Astrocyte (in vitro differentiated cells and primary cell): ENCODE measurements around the gene TRIM72. TPM values are rescaled to one million over a fixed set of nuclear protein-coding genes. Genes with fewer than 3 reads are reported as not detected.
A peak's percentile ranks its signal among the peaks of the same experiment; 100 is the strongest.

ENCODE experiments used
- DNase-seq: peaks from one replicate; pipeline ENCODE4 v3.0.0-alpha.2; 2010; ENCODE audit warnings: low read depth
- FAIRE-seq: peaks from 2 replicates; lab custom pipeline; 2011; peaks lifted over from hg19 to GRCh38; lab: Jason Lieb, UNC
- H2AFZ ChIP-seq: 2 replicates; pipeline ENCODE4 v1.6.0; 2012; ENCODE audit warnings: low read depth, low read length, inconsistent platforms
- H3K27ac ChIP-seq: 2 replicates; pipeline ENCODE4 v1.5.1; 2011; ENCODE audit warnings: low read depth, low read length, inconsistent platforms
- H3K27me3 ChIP-seq: 2 replicates; pipeline ENCODE4 v1.6.0; 2011; ENCODE audit warnings: low read length, inconsistent platforms; ENCODE audit not compliant: insufficient read depth
- H3K36me3 ChIP-seq: 2 replicates; pipeline ENCODE4 v1.5.1; 2011; ENCODE audit warnings: low read length, inconsistent platforms; ENCODE audit not compliant: insufficient read depth
- H3K4me1 ChIP-seq: 2 replicates; pipeline ENCODE4 v1.5.1; 2011; ENCODE audit warnings: low read length, inconsistent platforms; ENCODE audit not compliant: insufficient read depth
- H3K4me2 ChIP-seq: 2 replicates; pipeline ENCODE4 v1.6.0; 2012; ENCODE audit warnings: low read length, inconsistent platforms
- H3K4me3 ChIP-seq: 2 replicates; pipeline ENCODE4 v1.5.1; 2011; ENCODE audit warnings: low read depth, mild to moderate bottlenecking, low read length, inconsistent platforms; ENCODE audit not compliant: insufficient read depth
- H3K79me2 ChIP-seq: 2 replicates; pipeline ENCODE4 v1.6.0; 2012; ENCODE audit warnings: mild to moderate bottlenecking, low read length, inconsistent platforms; ENCODE audit not compliant: insufficient read depth
- H3K9ac ChIP-seq: 2 replicates; pipeline ENCODE4 v1.6.0; 2012; ENCODE audit warnings: mild to moderate bottlenecking, low read length, inconsistent platforms
- H3K9me3 ChIP-seq: 2 replicates; pipeline ENCODE4 v1.5.1; 2012; ENCODE audit warnings: low read depth, mild to moderate bottlenecking, low read length, inconsistent platforms; ENCODE audit not compliant: insufficient read depth
- H4K20me1 ChIP-seq: 2 replicates; pipeline ENCODE4 v1.6.0; 2012; ENCODE audit warnings: low read length, inconsistent platforms; ENCODE audit not compliant: insufficient read depth
- H3K27ac Mint-ChIP-seq: one replicate; pipeline ENCODE4 v1.8.0; 2021; ENCODE audit warnings: mild to moderate bottlenecking, mixed read lengths; ENCODE audit not compliant: unreplicated experiment
- H3K27me3 Mint-ChIP-seq: one replicate; pipeline ENCODE4 v1.8.0; 2021; ENCODE audit warnings: low read depth, mixed read lengths; ENCODE audit not compliant: unreplicated experiment
- H3K36me3 Mint-ChIP-seq: one replicate; pipeline ENCODE4 v1.8.0; 2021; ENCODE audit warnings: low read depth, mixed read lengths; ENCODE audit not compliant: unreplicated experiment
- H3K4me1 Mint-ChIP-seq: one replicate; pipeline ENCODE4 v1.8.0; 2021; ENCODE audit warnings: low read depth, mixed read lengths; ENCODE audit not compliant: unreplicated experiment
- H3K4me3 Mint-ChIP-seq: one replicate; pipeline ENCODE4 v1.8.0; 2021; ENCODE audit warnings: mild to moderate bottlenecking, moderate library complexity, mixed read lengths; ENCODE audit not compliant: unreplicated experiment
- H3K9me3 Mint-ChIP-seq: one replicate; pipeline ENCODE4 v1.8.0; 2021; ENCODE audit warnings: mild to moderate bottlenecking, mixed read lengths; ENCODE audit not compliant: unreplicated experiment
- EZH2 ChIP-seq: IDR thresholded peaks from 2 replicates; pipeline ENCODE4 v1.6.1; 2012; ENCODE audit warnings: mild to moderate bottlenecking, low read length, inconsistent platforms; ENCODE audit not compliant: insufficient read depth
- total RNA-seq: library from RNA; stranded (reverse); gene quantifications from 2 replicates; pipeline ENCODE4 v1.2.1, GENCODE V29; 2021
- TF ChIP-seq, protein P1 (sequence below): IDR thresholded peaks from 2 replicates; pipeline ENCODE4 v1.5.1; 2011; ENCODE audit warnings: low read depth, mild to moderate bottlenecking, inconsistent platforms, low read length, moderate library complexity; ENCODE audit not compliant: insufficient read depth

TRIM72 gene
- total RNA-seq, 1 donor from 2014 or later: not detected

DNA sequence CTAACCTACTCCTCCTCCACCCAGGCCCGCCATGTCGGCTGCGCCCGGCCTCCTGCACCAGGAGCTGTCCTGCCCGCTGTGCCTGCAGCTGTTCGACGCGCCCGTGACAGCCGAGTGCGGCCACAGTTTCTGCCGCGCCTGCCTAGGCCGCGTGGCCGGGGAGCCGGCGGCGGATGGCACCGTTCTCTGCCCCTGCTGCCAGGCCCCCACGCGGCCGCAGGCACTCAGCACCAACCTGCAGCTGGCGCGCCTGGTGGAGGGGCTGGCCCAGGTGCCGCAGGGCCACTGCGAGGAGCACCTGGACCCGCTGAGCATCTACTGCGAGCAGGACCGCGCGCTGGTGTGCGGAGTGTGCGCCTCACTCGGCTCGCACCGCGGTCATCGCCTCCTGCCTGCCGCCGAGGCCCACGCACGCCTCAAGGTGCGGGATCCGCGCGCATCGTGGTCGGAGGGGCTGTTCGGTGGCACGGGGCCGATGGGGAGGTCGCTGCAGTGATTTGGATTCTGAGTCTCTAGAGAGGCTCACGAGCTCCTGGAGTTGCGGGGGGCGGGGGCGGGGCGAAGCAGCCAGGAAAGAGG, 878 bp downstream of the TRIM72 start:
- no peaks in the 10 kb centered on the region for H4K20me1 ChIP-seq
- H3K27me3 ChIP-seq: peaks cover 44% of the 10 kb centered on the region
- TF ChIP-seq, protein P1, sequence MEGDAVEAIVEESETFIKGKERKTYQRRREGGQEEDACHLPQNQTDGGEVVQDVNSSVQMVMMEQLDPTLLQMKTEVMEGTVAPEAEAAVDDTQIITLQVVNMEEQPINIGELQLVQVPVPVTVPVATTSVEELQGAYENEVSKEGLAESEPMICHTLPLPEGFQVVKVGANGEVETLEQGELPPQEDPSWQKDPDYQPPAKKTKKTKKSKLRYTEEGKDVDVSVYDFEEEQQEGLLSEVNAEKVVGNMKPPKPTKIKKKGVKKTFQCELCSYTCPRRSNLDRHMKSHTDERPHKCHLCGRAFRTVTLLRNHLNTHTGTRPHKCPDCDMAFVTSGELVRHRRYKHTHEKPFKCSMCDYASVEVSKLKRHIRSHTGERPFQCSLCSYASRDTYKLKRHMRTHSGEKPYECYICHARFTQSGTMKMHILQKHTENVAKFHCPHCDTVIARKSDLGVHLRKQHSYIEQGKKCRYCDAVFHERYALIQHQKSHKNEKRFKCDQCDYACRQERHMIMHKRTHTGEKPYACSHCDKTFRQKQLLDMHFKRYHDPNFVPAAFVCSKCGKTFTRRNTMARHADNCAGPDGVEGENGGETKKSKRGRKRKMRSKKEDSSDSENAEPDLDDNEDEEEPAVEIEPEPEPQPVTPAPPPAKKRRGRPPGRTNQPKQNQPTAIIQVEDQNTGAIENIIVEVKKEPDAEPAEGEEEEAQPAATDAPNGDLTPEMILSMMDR: no peak
- peak; percentile 92 for TF ChIP-seq EZH2
- DNase-seq: no peak
- Mint-ChIP-seq H3K4me3 (peak overlapping the region; percentile 69), H3K36me3 (no peaks in the 10 kb centered on the region), H3K27me3 (peaks cover 76% of the 10 kb centered on the region), H3K9me3 (no peaks in the 10 kb centered on the region), H3K4me1 (no peaks in the 10 kb centered on the region), H3K27ac (no peak overlapping the region)
- H3K4me2 ChIP-seq: peak overlapping the region; percentile 87
- peak overlapping the region; percentile 51 for H3K4me3 ChIP-seq
- H3K79me2 ChIP-seq: no peaks in the 10 kb centered on the region
- H3K9ac ChIP-seq: peak overlapping the region; percentile 27
- H3K36me3 ChIP-seq: no peaks in the 10 kb centered on the region
- H2AFZ ChIP-seq: peak overlapping the region; percentile 88
- no peaks in the 10 kb centered on the region for H3K9me3 ChIP-seq
- no peak overlapping the region for H3K27ac ChIP-seq
- FAIRE-seq: no peak
- peaks cover 12% of the 10 kb centered on the region for H3K4me1 ChIP-seq

DNA sequence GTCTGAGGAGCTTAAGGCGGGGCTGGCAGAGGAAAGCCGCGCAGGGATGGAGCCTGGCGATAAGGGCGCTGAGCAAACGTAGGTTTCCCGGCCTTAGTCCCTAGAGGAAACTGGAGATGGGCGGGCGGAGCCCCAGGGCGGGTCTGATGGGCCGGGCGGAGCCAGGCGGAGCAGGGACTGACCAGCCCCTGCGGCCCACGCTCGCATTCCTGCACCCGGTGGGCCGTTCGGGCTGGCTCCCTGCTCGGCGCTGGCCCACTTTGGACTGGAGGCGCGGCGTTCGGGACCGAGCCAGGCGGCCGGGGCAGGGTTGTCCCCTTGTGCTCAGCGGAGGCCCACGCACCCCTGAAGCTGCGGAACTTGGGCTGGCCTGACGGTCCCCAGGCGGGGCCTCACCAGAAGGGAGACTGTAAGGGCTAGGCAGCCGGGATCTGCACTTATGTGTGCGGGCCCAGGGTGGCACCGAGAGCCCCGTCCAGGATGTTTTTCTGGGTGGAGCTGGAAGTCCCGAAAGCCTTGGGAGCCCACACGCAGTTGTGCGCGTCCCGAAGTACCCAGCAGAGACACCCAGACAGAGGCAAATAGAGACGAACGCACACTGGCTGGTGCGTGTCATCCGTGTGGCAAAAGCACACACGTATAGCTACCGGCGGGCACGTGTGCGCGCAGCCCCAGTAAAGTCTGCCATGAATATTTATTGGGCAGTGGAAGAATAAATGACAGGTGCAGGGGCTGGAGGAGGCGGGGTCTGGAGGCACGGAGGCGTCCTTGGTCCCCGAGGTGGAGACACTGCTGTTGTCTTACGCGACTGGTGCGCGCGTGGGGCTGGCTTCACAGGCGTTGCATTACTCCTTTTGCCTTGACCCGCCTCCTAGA, 1.6 kb downstream of the TRIM72 start:
- Histone ChIP-seq H3K27me3 (peaks cover 39% of the 10 kb centered on the region), H2AFZ (peak overlapping the region; percentile 88), H3K4me1 (peaks cover 12% of the 10 kb centered on the region), H3K27ac (no peak overlapping the region), H3K9ac (peak overlapping the region; percentile 40), H3K36me3 (no peaks in the 10 kb centered on the region), H3K79me2 (no peaks in the 10 kb centered on the region), H3K4me2 (peak overlapping the region; percentile 87), H3K4me3 (peak overlapping the region; percentile 51), H3K9me3 (no peaks in the 10 kb centered on the region), H4K20me1 (no peaks in the 10 kb centered on the region)
- DNase-seq (peak; percentile 56), FAIRE-seq (no peak)
- peaks cover 3% of the 10 kb centered on the region for H3K9me3 Mint-ChIP-seq
- TF ChIP-seq EZH2: no peak
- TF ChIP-seq, protein P1: no peak
- no peaks in the 10 kb centered on the region for H3K36me3 Mint-ChIP-seq
- no peaks in the 10 kb centered on the region for H3K4me1 Mint-ChIP-seq
- peak overlapping the region; percentile 69 for H3K4me3 Mint-ChIP-seq
- peaks cover 72% of the 10 kb centered on the region for H3K27me3 Mint-ChIP-seq
- no peak overlapping the region for H3K27ac Mint-ChIP-seq
